OCI-LY7 (cell line): ENCODE results near the gene SPRED2. TPM values are rescaled to one million over a fixed set of nuclear protein-coding genes. Genes with fewer than 3 reads are reported as not detected.
A peak's percentile ranks its signal among the peaks of the same experiment; 100 is the strongest.

Experiments
- BruUV-seq: library from RNA; stranded (reverse); fragments of 400-500 nt; replicated peaks from 2 replicates; lab custom pipeline; 2021; lab: Mats Ljungman, UMichigan
- CTCF ChIA-PET: fragments of 300-600 bp; sonication (Branson Sonifier 250); formaldehyde crosslinking; loops from one replicate; lab custom pipeline; 2022; ENCODE audit warnings: antibody characterized with exemption; ENCODE audit not compliant: unreplicated experiment; lab: Charles Lee
- POLR2A ChIA-PET: fragments of 300-600 bp; sonication (Branson Sonifier 250); formaldehyde crosslinking; loops from one replicate; lab custom pipeline; 2022; ENCODE audit warnings: antibody characterized with exemption; lab: Charles Lee
- DNase-seq: peaks from one replicate; pipeline ENCODE4 v3.0.0-alpha.2; 2015; ENCODE audit warnings: low spot score
- H2AFZ ChIP-seq: fragments of 200-600 bp; sonication (generic), shearing (Covaris generic); 2 replicates; pipeline ENCODE4 v1.6.1; 2014; ENCODE audit warnings: mild to moderate bottlenecking, antibody characterized with exemption, low read length, moderate library complexity
- H3K27ac ChIP-seq: fragments of 200-600 bp; sonication (generic); 2 replicates; pipeline ENCODE4 v1.5.1; 2014; ENCODE audit warnings: mixed run types, low read depth, mild to moderate bottlenecking, moderate library complexity, low read length, inconsistent platforms; ENCODE audit not compliant: poor library complexity, severe bottlenecking
- H3K36me3 ChIP-seq: fragments of 200-600 bp; sonication (generic); 2 replicates; pipeline ENCODE4 v1.6.1; 2014; ENCODE audit warnings: mild to moderate bottlenecking, antibody characterized with exemption, low read length, moderate library complexity, mixed read lengths; ENCODE audit not compliant: insufficient read depth
- H3K4me1 ChIP-seq: fragments of 200-600 bp; sonication (generic); 2 replicates; pipeline ENCODE4 v1.5.1; 2014; ENCODE audit warnings: mild to moderate bottlenecking, low read length; ENCODE audit not compliant: insufficient read depth, poor library complexity, severe bottlenecking
- H3K4me2 ChIP-seq: fragments of 200-600 bp; sonication (generic); 2 replicates; pipeline ENCODE4 v1.6.1; 2014; ENCODE audit warnings: mild to moderate bottlenecking, low read length
- H3K4me3 ChIP-seq: fragments of 200-600 bp; sonication (generic); 2 replicates; pipeline ENCODE4 v1.5.1; 2014; ENCODE audit warnings: mild to moderate bottlenecking, low read depth, low read length; ENCODE audit not compliant: poor library complexity, severe bottlenecking
- H3K79me2 ChIP-seq: fragments of 200-600 bp; sonication (generic); 2 replicates; pipeline ENCODE4 v1.6.1; 2016; ENCODE audit warnings: low read depth, mild to moderate bottlenecking, low read length, moderate library complexity, mixed read lengths; ENCODE audit not compliant: insufficient read depth
- H3K9me2 ChIP-seq: fragments of 200-600 bp; sonication (generic); 2 replicates; pipeline ENCODE4 v1.6.1; 2016; ENCODE audit warnings: mild to moderate bottlenecking, low read length, mixed read lengths; ENCODE audit not compliant: insufficient read depth
- H3K9me3 ChIP-seq: fragments of 200-600 bp; sonication (generic); 2 replicates; pipeline ENCODE4 v1.6.1; 2014; ENCODE audit warnings: mild to moderate bottlenecking, mixed run types, low read length, mixed read lengths
- H4K20me1 ChIP-seq: fragments of 200-600 bp; sonication (generic); 2 replicates; pipeline ENCODE4 v1.6.1; 2014; ENCODE audit warnings: mild to moderate bottlenecking, antibody characterized with exemption, low read length, moderate library complexity, mixed read lengths; ENCODE audit not compliant: insufficient read depth
- CTCF ChIP-seq: fragments of 200-600 bp; sonication (generic); conservative IDR thresholded peaks from 2 replicates; pipeline ENCODE4 v1.5.1; 2014; ENCODE audit warnings: mild to moderate bottlenecking, antibody characterized with exemption, low read length, moderate library complexity, mixed read lengths
- EZH2phosphoT487 ChIP-seq: fragments of 200-600 bp; sonication (generic); IDR thresholded peaks from 2 replicates; pipeline ENCODE4 v1.6.1; 2018; ENCODE audit warnings: low read depth, borderline replicate concordance, mild to moderate bottlenecking, mixed run types, antibody characterized with exemption, low read length, moderate library complexity, mixed read lengths
- intact Hi-C: fragments of 100-400 bp; cut with micrococcal nuclease; formaldehyde crosslinking; loops from one replicate; pipeline ENCODE4 v1.10.0; 2022; ENCODE audit not compliant: unreplicated experiment
- total RNA-seq, 2 experiments: library from RNA; depleted of rRNA in 1 of 2; stranded (reverse); fragments of >200 nt in 1 of 2; shearing (Covaris generic) in 1 of 2; gene quantifications; 2 replicates each; pipeline ENCODE4 v1.2.3, GENCODE V29; 2014 to 2022

The SPRED2 gene
- total RNA-seq, 2 experiments from 2014 or later: 8.0 to 49.1 TPM

GRCh38 chr2:65370387-65371073, 61.9 kb downstream of the SPRED2 start:
- Histone ChIP-seq H3K4me3 (peak overlapping the region; percentile 50), H3K27ac (peak overlapping the region; percentile 85), H3K9me2 (no peaks in the 10 kb centered on the region), H3K79me2 (peaks cover 68% of the 10 kb centered on the region), H3K4me2 (peak overlapping the region; percentile 77), H3K4me1 (peaks cover 100% of the 10 kb centered on the region), H3K9me3 (no peaks in the 10 kb centered on the region), H2AFZ (peak overlapping the region; percentile 0; the same call in 1 of the 2 replicates), H3K36me3 (peaks cover 5% of the 10 kb centered on the region; the same call in 1 of the 2 replicates), H4K20me1 (no peaks in the 10 kb centered on the region)
- TF ChIP-seq CTCF (no peak), EZH2phosphoT487 (no peak)
- CTCF ChIA-PET: interaction anchor here (0.8 to 2.3 kb wide), 5 partner anchors 11 to 314 kb away, joined by 3 to 12 read pairs (median 4); partner anchors contain the start of gene CEP68
- intact Hi-C loops: loop anchor here (1.0 kb wide), 1 partner anchor 62 kb away; the partner anchor contains the start of gene SPRED2
- POLR2A ChIA-PET: interaction anchor here (0.7 to 8.0 kb wide), 13 partner anchors 11 to 67 kb away, joined by 3 to 104 read pairs (median 5); no protein-coding TSS in a partner anchor
- peak; percentile 90 for DNase-seq
- no TSS peak for BruUV-seq

- ChIA-PET POLR2A (interaction anchor here (0.7 to 8.0 kb wide), 10 partner anchors 10 to 67 kb away, joined by 3 to 104 read pairs (median 6); no protein-coding TSS in a partner anchor), CTCF (interaction anchor here (0.6 to 2.3 kb wide), 6 partner anchors 10 to 314 kb away, joined by 3 to 12 read pairs (median 4); partner anchors contain the start of gene CEP68)
- DNase-seq: no peak
- Histone ChIP-seq H3K4me1 (peaks cover 100% of the 10 kb centered on the region), H3K4me3 (peak overlapping the region; percentile 50), H3K36me3 (0 out of 2 replicates have a peak, but pooled peaks cover under 1% of the 10 kb centered on the region), H3K9me2 (no peaks in the 10 kb centered on the region), H3K27ac (peak overlapping the region; percentile 85), H3K4me2 (peak overlapping the region; percentile 77), H3K79me2 (peaks cover 74% of the 10 kb centered on the region), H2AFZ (peak overlapping the region; percentile 0; the same call in 1 of the 2 replicates), H4K20me1 (no peaks in the 10 kb centered on the region), H3K9me3 (no peaks in the 10 kb centered on the region)
- TF ChIP-seq EZH2phosphoT487 (no peak), CTCF (no peak)
- BruUV-seq: no TSS peak
- intact Hi-C loops: loop anchor here (1.0 kb wide), 1 partner anchor 62 kb away; the partner anchor contains the start of gene SPRED2
Measured at GRCh38 chr2:65369980-65370379, 62.4 kb downstream of the SPRED2 start.
